ENCODE measurements around the gene RXFP2.

DNA sequence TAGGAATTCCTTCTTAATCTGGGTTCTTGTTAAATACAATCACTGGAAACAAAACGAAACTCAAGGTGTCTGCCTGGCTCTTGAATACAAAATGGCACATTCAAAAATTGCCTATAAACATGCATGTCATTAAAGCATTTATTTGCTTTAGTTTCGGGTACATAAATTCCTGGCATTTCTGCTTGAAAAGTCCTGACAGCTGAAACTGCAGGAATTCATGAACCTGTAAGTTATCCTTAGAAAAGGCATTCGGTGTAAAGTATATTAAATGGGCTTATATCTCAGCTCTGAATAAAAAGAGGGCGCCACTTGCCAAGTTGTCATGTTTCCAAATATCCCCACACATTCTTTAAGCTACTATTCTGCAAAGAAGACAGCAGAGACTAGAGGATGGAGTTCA is 32.9 kb downstream of the RXFP2 start:
- TF ChIP-seq, protein P1, sequence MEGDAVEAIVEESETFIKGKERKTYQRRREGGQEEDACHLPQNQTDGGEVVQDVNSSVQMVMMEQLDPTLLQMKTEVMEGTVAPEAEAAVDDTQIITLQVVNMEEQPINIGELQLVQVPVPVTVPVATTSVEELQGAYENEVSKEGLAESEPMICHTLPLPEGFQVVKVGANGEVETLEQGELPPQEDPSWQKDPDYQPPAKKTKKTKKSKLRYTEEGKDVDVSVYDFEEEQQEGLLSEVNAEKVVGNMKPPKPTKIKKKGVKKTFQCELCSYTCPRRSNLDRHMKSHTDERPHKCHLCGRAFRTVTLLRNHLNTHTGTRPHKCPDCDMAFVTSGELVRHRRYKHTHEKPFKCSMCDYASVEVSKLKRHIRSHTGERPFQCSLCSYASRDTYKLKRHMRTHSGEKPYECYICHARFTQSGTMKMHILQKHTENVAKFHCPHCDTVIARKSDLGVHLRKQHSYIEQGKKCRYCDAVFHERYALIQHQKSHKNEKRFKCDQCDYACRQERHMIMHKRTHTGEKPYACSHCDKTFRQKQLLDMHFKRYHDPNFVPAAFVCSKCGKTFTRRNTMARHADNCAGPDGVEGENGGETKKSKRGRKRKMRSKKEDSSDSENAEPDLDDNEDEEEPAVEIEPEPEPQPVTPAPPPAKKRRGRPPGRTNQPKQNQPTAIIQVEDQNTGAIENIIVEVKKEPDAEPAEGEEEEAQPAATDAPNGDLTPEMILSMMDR (IDR thresholded peaks at IDR 0.05; ENCODE audit: extremely low read depth in 1 of 2, insufficient read depth in 1 of 2, low read depth in 1 of 2, low read length in 2 of 2), result no peak
- TF ChIP-seq POLR2AphosphoS5 (IDR thresholded peaks at IDR 0.05; ENCODE audit: insufficient read depth, low read depth, low read length), result no peak
- TF ChIP-seq, protein P2, sequence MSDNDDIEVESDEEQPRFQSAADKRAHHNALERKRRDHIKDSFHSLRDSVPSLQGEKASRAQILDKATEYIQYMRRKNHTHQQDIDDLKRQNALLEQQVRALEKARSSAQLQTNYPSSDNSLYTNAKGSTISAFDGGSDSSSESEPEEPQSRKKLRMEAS (IDR thresholded peaks at IDR 0.05; ENCODE audit: insufficient read depth, insufficient read length), result no peak
- no peak for TF ChIP-seq EZH2 (IDR thresholded peaks at IDR 0.05; ENCODE audit: borderline replicate concordance, low read depth, low read length, severe bottlenecking)
- no peak for TF ChIP-seq POLR2A (IDR thresholded peaks at IDR 0.05; ENCODE audit: low read depth, low read length)
- TF ChIP-seq MYC (IDR thresholded peaks at IDR 0.05; ENCODE audit: low read depth, low read length), result no peak
- TF ChIP-seq FOS (IDR thresholded peaks at IDR 0.05; ENCODE audit: borderline replicate concordance, insufficient read depth, low read length), result no peak

Data from endothelial cell of umbilical vein (primary cell).